Activated CD4-positive, alpha-beta memory T cell treated with anti-CD3 and anti-CD28 coated beads for 36 hours (primary cell): ENCODE data around the gene SLC11A2. TPM values are rescaled to one million over a fixed set of nuclear protein-coding genes. Genes with fewer than 3 reads are reported as not detected.
A peak's percentile ranks its signal among the peaks of the same experiment; 100 is the strongest.
"Not testable (repeated sequence)": the region's sequence is repeated elsewhere in the genome, so short reads cannot be mapped to it uniquely, and the experiment has no call there.

Source experiments
- CTCF ChIA-PET: fragments of 350-600 bp; sonication (Branson Sonifier 250); formaldehyde crosslinking; loops from one replicate; lab custom pipeline; 2021; ENCODE audit warnings: antibody characterized with exemption, inconsistent platforms; lab: Charles Lee
- POLR2A ChIA-PET: fragments of 350-600 bp; sonication (Branson Sonifier 250); formaldehyde crosslinking; loops from one replicate; lab custom pipeline; 2021; ENCODE audit warnings: antibody characterized with exemption; lab: Charles Lee
- DNase-seq: peaks from one replicate; pipeline ENCODE4 v3.0.0-alpha.2; 2020
- H3K27ac Mint-ChIP-seq: one replicate; pipeline ENCODE4 v1.8.0; 2021; ENCODE audit warnings: mixed read lengths
- H3K27me3 Mint-ChIP-seq: one replicate; pipeline ENCODE4 v1.8.0; 2021; ENCODE audit warnings: mixed read lengths
- H3K36me3 Mint-ChIP-seq: one replicate; pipeline ENCODE4 v1.8.0; 2021; ENCODE audit warnings: mixed read lengths
- H3K4me1 Mint-ChIP-seq: one replicate; pipeline ENCODE4 v1.8.0; 2021; ENCODE audit warnings: low read depth, mixed read lengths
- H3K4me3 Mint-ChIP-seq: one replicate; pipeline ENCODE4 v1.8.0; 2021; ENCODE audit warnings: mild to moderate bottlenecking, mixed read lengths
- H3K9me3 Mint-ChIP-seq: one replicate; pipeline ENCODE4 v1.8.0; 2021; ENCODE audit warnings: mixed read lengths
- intact Hi-C: fragments of 100-400 bp; cut with micrococcal nuclease; formaldehyde crosslinking; loops from one replicate; pipeline ENCODE4 v1.15.1; 2023
- total RNA-seq, 2 experiments: library from RNA; stranded (reverse); gene quantifications; one replicate each; pipeline ENCODE4 v1.2.3, GENCODE V29; 2021

The SLC11A2 gene
- total RNA-seq, 2 experiments from 2014 or later: 41.4 to 41.6 TPM

DNA sequence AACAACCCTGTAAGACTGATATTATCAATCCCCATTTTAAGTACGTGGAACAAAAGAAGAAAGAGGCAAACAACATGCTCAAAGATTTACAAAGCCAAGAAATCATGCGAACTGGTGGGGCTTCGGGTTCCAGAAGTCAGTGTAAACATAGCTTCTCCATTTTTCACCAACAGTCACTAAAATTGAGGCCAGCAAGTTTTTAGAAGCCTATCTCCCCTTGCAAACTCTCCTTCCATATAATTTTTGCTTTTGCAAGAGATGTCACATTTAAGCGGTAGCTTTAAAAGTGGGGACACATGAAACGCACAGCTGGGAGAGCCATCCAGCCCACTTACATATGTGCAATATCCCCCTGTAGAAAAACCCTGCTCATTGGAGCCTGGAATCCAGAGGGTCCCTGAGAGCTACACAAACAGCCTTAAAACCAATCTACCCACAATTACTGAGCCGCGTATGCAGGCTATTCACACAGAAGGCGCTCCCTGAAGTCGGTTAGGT, 797 bp downstream of the SLC11A2 start:
- H3K4me1 Mint-ChIP-seq: peaks cover 54% of the 10 kb centered on the region
- peak overlapping the region; percentile 95 for H3K4me3 Mint-ChIP-seq
- DNase-seq: no peak
- ChIA-PET POLR2A (interaction anchor here (0.6 to 5.8 kb wide), 12 partner anchors 13 to 301 kb away, joined by 3 to 47 read pairs (median 4); partner anchors contain the start of genes ATF1, DAZAP2 and TFCP2), CTCF (interaction anchor here (0.9 to 5.0 kb wide), 9 partner anchors 15 to 260 kb away, joined by 4 to 52 read pairs (median 6); partner anchors contain the start of genes ATF1 and LETMD1)
- peaks cover 11% of the 10 kb centered on the region for H3K36me3 Mint-ChIP-seq
- peaks cover 4% of the 10 kb centered on the region for H3K27me3 Mint-ChIP-seq
- intact Hi-C loops: loop anchor here (1.0 to 10.0 kb wide), 6 partner anchors 93 to 1271 kb away; partner anchors contain the start of genes ATF1, BIN2, DAZAP2 and DIP2B
- no peaks in the 10 kb centered on the region for H3K9me3 Mint-ChIP-seq
- H3K27ac Mint-ChIP-seq: peak overlapping the region; percentile 99

GRCh38 chr12:51023625-51024382, 2.4 kb downstream of the SLC11A2 start:
- intact Hi-C loops: loop anchor here (1.0 to 10.0 kb wide), 5 partner anchors 14 to 1269 kb away; partner anchors contain the start of genes DAZAP2 and DIP2B
- no peak for DNase-seq
- peak overlapping the region; percentile 99 for H3K27ac Mint-ChIP-seq
- CTCF ChIA-PET: interaction anchor here (1.1 to 3.3 kb wide), 3 partner anchors 15 to 259 kb away, joined by 3 to 17 read pairs (median 7); no protein-coding TSS in a partner anchor
- peak overlapping the region; percentile 95 for H3K4me3 Mint-ChIP-seq
- no peaks in the 10 kb centered on the region for H3K9me3 Mint-ChIP-seq
- peaks cover 2% of the 10 kb centered on the region for H3K27me3 Mint-ChIP-seq
- peaks cover 63% of the 10 kb centered on the region for H3K4me1 Mint-ChIP-seq
- peaks cover 11% of the 10 kb centered on the region for H3K36me3 Mint-ChIP-seq
- POLR2A ChIA-PET: interaction anchor here (1.0 to 5.8 kb wide), 7 partner anchors 11 to 259 kb away, joined by 3 to 47 read pairs (median 5); partner anchors contain the start of genes ATF1 and CSRNP2

DNA sequence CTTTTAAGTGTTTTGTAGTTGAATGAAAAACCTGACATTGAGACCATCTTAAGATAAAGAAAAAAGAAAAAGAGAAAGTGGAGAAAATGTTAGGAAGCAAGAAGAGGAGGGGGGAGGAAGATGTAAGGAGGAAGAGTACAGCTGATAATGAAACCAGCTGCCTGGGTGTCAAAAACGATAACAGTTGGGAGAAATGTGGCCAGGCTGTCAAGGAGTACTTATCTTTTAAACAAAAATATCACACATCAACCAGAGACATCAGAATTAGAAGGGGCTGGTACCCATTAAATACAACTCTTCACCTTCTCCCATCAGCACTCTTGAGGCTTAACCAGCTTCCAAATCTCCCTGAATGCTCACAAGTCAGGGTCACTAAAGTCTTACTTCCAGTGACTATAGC, 4.5 kb downstream of the SLC11A2 start:
- ChIA-PET CTCF (interaction anchor here (0.9 to 1.3 kb wide), 4 partner anchors 9 to 256 kb away, joined by 3 to 7 read pairs (median 3); no protein-coding TSS in a partner anchor), POLR2A (interaction anchor here (0.7 kb wide), 1 partner anchor 62 kb away, joined by 3 read pairs; the partner anchor contains the start of gene CSRNP2)
- peaks cover 55% of the 10 kb centered on the region for H3K4me1 Mint-ChIP-seq
- peak overlapping the region; percentile 18 for H3K27ac Mint-ChIP-seq
- peaks cover 11% of the 10 kb centered on the region for H3K36me3 Mint-ChIP-seq
- H3K9me3 Mint-ChIP-seq: no peaks in the 10 kb centered on the region
- peak overlapping the region; percentile 21 for H3K4me3 Mint-ChIP-seq
- intact Hi-C loops: loop anchor here (10.0 kb wide), 2 partner anchors 517 to 1267 kb away; partner anchors contain the start of gene DIP2B
- no peaks in the 10 kb centered on the region for H3K27me3 Mint-ChIP-seq
- no peak for DNase-seq

- Mint-ChIP-seq H3K27ac (no peak overlapping the region), H3K4me3 (no peak overlapping the region), H3K9me3 (no peaks in the 10 kb centered on the region), H3K27me3 (no peaks in the 10 kb centered on the region), H3K36me3 (peaks cover 9% of the 10 kb centered on the region), H3K4me1 (peaks cover 53% of the 10 kb centered on the region)
- POLR2A ChIA-PET: no interaction called here
- CTCF ChIA-PET: no interaction called here
- no peak for DNase-seq
- intact Hi-C loops: loop anchor here (10.0 kb wide), 2 partner anchors 516 to 1266 kb away; partner anchors contain the start of gene DIP2B
Measured at GRCh38 chr12:51020448-51021182, 5.6 kb downstream of the SLC11A2 start.

GRCh38 chr12:51019927-51020326, 6.3 kb downstream of the SLC11A2 start:
- POLR2A ChIA-PET: no interaction called here
- CTCF ChIA-PET: interaction anchor here (0.6 kb wide), 1 partner anchor 253 kb away, joined by 3 read pairs; no protein-coding TSS in a partner anchor
- no peaks in the 10 kb centered on the region for H3K27me3 Mint-ChIP-seq
- H3K4me3 Mint-ChIP-seq: no peak overlapping the region
- no peak for DNase-seq
- intact Hi-C loops: loop anchor here (10.0 kb wide), 2 partner anchors 515 to 1265 kb away; partner anchors contain the start of gene DIP2B
- no peak overlapping the region for H3K27ac Mint-ChIP-seq
- peaks cover 55% of the 10 kb centered on the region for H3K4me1 Mint-ChIP-seq
- H3K36me3 Mint-ChIP-seq: peaks cover 6% of the 10 kb centered on the region
- no peaks in the 10 kb centered on the region for H3K9me3 Mint-ChIP-seq

GRCh38 chr12:51018956-51019355, 7.2 kb downstream of the SLC11A2 start:
- ChIA-PET POLR2A (no interaction called here), CTCF (no interaction called here)
- Mint-ChIP-seq H3K4me3 (no peak overlapping the region), H3K9me3 (no peaks in the 10 kb centered on the region), H3K4me1 (peaks cover 46% of the 10 kb centered on the region), H3K36me3 (peaks cover 6% of the 10 kb centered on the region), H3K27me3 (no peaks in the 10 kb centered on the region), H3K27ac (no peak overlapping the region)
- intact Hi-C loops: no loop called here
- no peak for DNase-seq

GRCh38 chr12:51017452-51017851, 8.7 kb downstream of the SLC11A2 start:
- H3K36me3 Mint-ChIP-seq: peaks cover 2% of the 10 kb centered on the region
- ChIA-PET POLR2A (no interaction called here), CTCF (no interaction called here)
- no peak overlapping the region for H3K27ac Mint-ChIP-seq
- H3K4me1 Mint-ChIP-seq: peaks cover 47% of the 10 kb centered on the region
- H3K27me3 Mint-ChIP-seq: no peaks in the 10 kb centered on the region
- H3K4me3 Mint-ChIP-seq: no peak overlapping the region
- no peak for DNase-seq
- intact Hi-C loops: no loop called here
- H3K9me3 Mint-ChIP-seq: no peaks in the 10 kb centered on the region

DNA sequence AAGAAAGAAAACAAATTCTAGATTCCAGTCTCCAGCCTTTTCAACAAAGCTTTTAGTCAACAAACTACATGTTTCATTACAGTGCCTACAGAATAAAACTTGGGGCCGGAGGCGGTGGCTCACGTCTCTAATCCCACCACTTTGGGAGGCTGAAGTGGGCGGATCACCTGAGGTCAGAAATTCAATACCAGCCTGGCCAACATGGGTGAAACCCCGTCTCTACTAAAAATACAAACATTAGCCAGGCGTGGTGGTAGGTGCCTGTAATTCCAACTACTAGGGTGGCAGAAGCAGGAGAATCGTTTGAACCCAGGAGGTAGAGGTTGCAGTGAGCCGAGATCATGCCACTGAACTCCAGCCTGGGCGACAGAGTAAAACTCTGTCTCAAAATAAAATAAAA, 11.7 kb downstream of the SLC11A2 start:
- H3K36me3 Mint-ChIP-seq, H3K4me3 Mint-ChIP-seq, H3K27me3 Mint-ChIP-seq, DNase-seq, CTCF ChIA-PET, intact Hi-C loops, H3K27ac Mint-ChIP-seq, H3K9me3 Mint-ChIP-seq: not testable (repeated sequence)
- H3K4me1 Mint-ChIP-seq: peaks cover 46% of the 10 kb centered on the region
- POLR2A ChIA-PET: interaction anchor here (4.7 kb wide), 1 partner anchor 12 kb away, joined by 47 read pairs; the partner anchor contains the start of gene SLC11A2

GRCh38 chr12:51013441-51013840, 12.7 kb downstream of the SLC11A2 start:
- H3K9me3 Mint-ChIP-seq: no peaks in the 10 kb centered on the region
- no peaks in the 10 kb centered on the region for H3K27me3 Mint-ChIP-seq
- H3K4me3 Mint-ChIP-seq: no peak overlapping the region
- ChIA-PET POLR2A (interaction anchor here (0.8 to 4.7 kb wide), 2 partner anchors 13 to 189 kb away, joined by 3 to 47 read pairs; partner anchors contain the start of gene SLC11A2), CTCF (interaction anchor here (0.7 to 0.9 kb wide), 2 partner anchors 13 to 248 kb away, joined by 4 read pairs; partner anchors contain the start of gene SLC11A2)
- intact Hi-C loops: no loop called here
- H3K4me1 Mint-ChIP-seq: peaks cover 52% of the 10 kb centered on the region
- peaks cover 4% of the 10 kb centered on the region for H3K36me3 Mint-ChIP-seq
- no peak for DNase-seq
- peak overlapping the region; percentile 42 for H3K27ac Mint-ChIP-seq

GRCh38 chr12:51012570-51013236, 13.5 kb downstream of the SLC11A2 start:
- no peak for DNase-seq
- ChIA-PET CTCF (interaction anchor here (0.7 to 1.0 kb wide), 3 partner anchors 9 to 248 kb away, joined by 3 to 4 read pairs (median 4); partner anchors contain the start of gene SLC11A2), POLR2A (interaction anchor here (0.8 to 4.7 kb wide), 2 partner anchors 14 to 190 kb away, joined by 3 to 47 read pairs; partner anchors contain the start of gene SLC11A2)
- H3K27me3 Mint-ChIP-seq: no peaks in the 10 kb centered on the region
- intact Hi-C loops: no loop called here
- no peaks in the 10 kb centered on the region for H3K9me3 Mint-ChIP-seq
- H3K4me3 Mint-ChIP-seq: no peak overlapping the region
- peaks cover 51% of the 10 kb centered on the region for H3K4me1 Mint-ChIP-seq
- peak overlapping the region; percentile 38 for H3K27ac Mint-ChIP-seq
- peaks cover 8% of the 10 kb centered on the region for H3K36me3 Mint-ChIP-seq
